A673 (cell line): ENCODE data around the gene THSD4. TPM values are rescaled to one million over a fixed set of nuclear protein-coding genes. Genes with fewer than 3 reads are reported as not detected.

Source experiments
- BruUV-seq: library from RNA; stranded (reverse); fragments of 400-500 nt; replicated peaks from 2 replicates; lab custom pipeline; 2021; lab: Mats Ljungman, UMichigan
- CTCF ChIA-PET: fragments of 300-600 bp; sonication (Branson Sonifier 250); formaldehyde crosslinking; loops from one replicate; lab custom pipeline; 2022; ENCODE audit warnings: antibody characterized with exemption; lab: Charles Lee
- POLR2A ChIA-PET: fragments of 300-600 bp; sonication (Branson Sonifier 250); formaldehyde crosslinking; loops from one replicate; lab custom pipeline; 2022; ENCODE audit warnings: antibody characterized with exemption; ENCODE audit not compliant: low non-redundant PET; lab: Charles Lee
- DNase-seq: peaks from one replicate; pipeline ENCODE4 v3.0.0-alpha.2; 2015; ENCODE audit warnings: low spot score
- H3K27ac ChIP-seq: fragments of 200-600 bp; sonication (generic); 2 replicates; pipeline ENCODE4 v1.5.1; 2016; ENCODE audit warnings: mixed run types, low read depth, mild to moderate bottlenecking, mixed read lengths, antibody characterized with exemption, low read length; ENCODE audit not compliant: poor library complexity, severe bottlenecking
- H3K27me3 ChIP-seq: fragments of 200-600 bp; sonication (generic); replicated peaks from 2 replicates; pipeline ENCODE4 v1.6.1; 2017; ENCODE audit warnings: mixed run types, low read depth, mild to moderate bottlenecking, mixed read lengths, antibody characterized with exemption, low read length; ENCODE audit not compliant: insufficient read depth, poor library complexity
- H3K36me3 ChIP-seq: fragments of 200-600 bp; sonication (generic); 2 replicates; pipeline ENCODE4 v1.6.1; 2016; ENCODE audit warnings: mixed run types, mild to moderate bottlenecking, mixed read lengths, antibody characterized with exemption, low read length; ENCODE audit not compliant: insufficient read depth, poor library complexity, severe bottlenecking
- H3K4me1 ChIP-seq: fragments of 200-600 bp; sonication (generic); 2 replicates; pipeline ENCODE4 v1.6.1; 2017; ENCODE audit warnings: mixed run types, mild to moderate bottlenecking, mixed read lengths, antibody characterized with exemption, low read length; ENCODE audit not compliant: insufficient read depth, poor library complexity, severe bottlenecking
- H3K4me3 ChIP-seq: fragments of 200-600 bp; sonication (generic); 2 replicates; pipeline ENCODE4 v1.5.1; 2016; ENCODE audit warnings: low read depth, mixed run types, mild to moderate bottlenecking, mixed read lengths, low read length; ENCODE audit not compliant: poor library complexity, severe bottlenecking
- H3K9me3 ChIP-seq: fragments of 200-600 bp; sonication (generic); 2 replicates; pipeline ENCODE4 v1.6.1; 2016; ENCODE audit warnings: mixed run types, low read depth, mild to moderate bottlenecking, mixed read lengths, antibody characterized with exemption, low read length; ENCODE audit not compliant: poor library complexity, severe bottlenecking
- CTCF ChIP-seq: fragments of 300-800, 200-600 bp; sonication (generic); conservative IDR thresholded peaks from 2 replicates; pipeline ENCODE4 v1.5.1; 2017; ENCODE audit warnings: low read depth, mild to moderate bottlenecking, antibody characterized with exemption, low read length, moderate library complexity, mixed read lengths
- EZH2 ChIP-seq: fragments of 200-600 bp; sonication (generic); IDR thresholded peaks from 2 replicates; pipeline ENCODE4 v1.6.1; 2017; ENCODE audit warnings: borderline replicate concordance, low read depth, mild to moderate bottlenecking, mixed read lengths, antibody characterized with exemption, low read length; ENCODE audit not compliant: poor library complexity, severe bottlenecking
- intact Hi-C: fragments of 100-400 bp; cut with micrococcal nuclease; formaldehyde crosslinking; loops from one replicate; pipeline ENCODE4 v1.10.0; 2022; ENCODE audit not compliant: unreplicated experiment
- total RNA-seq: library from RNA; stranded (reverse); gene quantifications from 2 replicates; pipeline ENCODE4 v1.2.3, GENCODE V29; 2021

Gene THSD4
- total RNA-seq, 1 experiment from 2014 or later, result 2.4 TPM

GRCh38 chr15:71201477-71201876 is 86.2 kb downstream of the THSD4 start:
- Histone ChIP-seq H3K36me3 (no peaks in the 10 kb centered on the region), H3K9me3 (no peaks in the 10 kb centered on the region), H3K4me3 (no peak overlapping the region), H3K4me1 (no peaks in the 10 kb centered on the region), H3K27ac (no peak overlapping the region), H3K27me3 (no peaks in the 10 kb centered on the region)
- ChIA-PET POLR2A (no interaction called here), CTCF (interaction anchor here (0.6 kb wide), 1 partner anchor 94 kb away, joined by 3 read pairs; no protein-coding TSS in a partner anchor)
- no peak for TF ChIP-seq EZH2
- no peak for TF ChIP-seq CTCF
- no TSS peak for BruUV-seq
- DNase-seq, result peak; percentile 58
- intact Hi-C loops, result no loop called here

- POLR2A ChIA-PET, result no interaction called here
- no TSS peak for BruUV-seq
- DNase-seq, result no peak
- Histone ChIP-seq H3K36me3 (no peaks in the 10 kb centered on the region), H3K4me3 (no peak overlapping the region), H3K4me1 (no peaks in the 10 kb centered on the region), H3K27me3 (no peaks in the 10 kb centered on the region), H3K27ac (no peak overlapping the region), H3K9me3 (no peaks in the 10 kb centered on the region)
- TF ChIP-seq CTCF, result no peak
- intact Hi-C loops, result no loop called here
- CTCF ChIA-PET, result no interaction called here
Measured at GRCh38 chr15:71202712-71203111, 87.4 kb downstream of the THSD4 start.

GRCh38 chr15:71203586-71204474 is 88.6 kb downstream of the THSD4 start:
- no TSS peak for BruUV-seq
- no peak for TF ChIP-seq CTCF
- no peak for TF ChIP-seq EZH2
- DNase-seq, result no peak
- Histone ChIP-seq H3K36me3 (no peaks in the 10 kb centered on the region), H3K27ac (no peak overlapping the region), H3K9me3 (no peaks in the 10 kb centered on the region), H3K4me1 (no peaks in the 10 kb centered on the region), H3K4me3 (no peak overlapping the region), H3K27me3 (no peaks in the 10 kb centered on the region)
- ChIA-PET POLR2A (interaction anchor here (0.6 kb wide), 1 partner anchor 75 kb away, joined by 5 read pairs; no protein-coding TSS in a partner anchor), CTCF (no interaction called here)
- intact Hi-C loops, result no loop called here
